DOHH2 (cell line): Measurements from ENCODE around the gene KANTR.

Experiments used
- H3F3A ChIP-seq: fragments of 200-600 bp; sonication (generic), shearing (Covaris generic); 2 replicates; pipeline ENCODE4 v1.6.0; 2016; ENCODE audit warnings: antibody characterized with exemption, mild to moderate bottlenecking; ENCODE audit not compliant: control insufficient read depth, insufficient read depth
- H3K27ac ChIP-seq: fragments of 200-600 bp; sonication (generic); 2 replicates; pipeline ENCODE4 v1.5.1; 2014; ENCODE audit warnings: low read depth, mild to moderate bottlenecking, low read length, moderate library complexity
- H3K27me3 ChIP-seq: fragments of 200-600 bp; sonication (generic); 2 replicates; pipeline ENCODE4 v1.6.1; 2014; ENCODE audit warnings: mild to moderate bottlenecking, low read length, mixed read lengths; ENCODE audit not compliant: control insufficient read depth
- H3K36me3 ChIP-seq: fragments of 200-600 bp; sonication (generic); 2 replicates; pipeline ENCODE4 v1.6.1; 2014; ENCODE audit warnings: mild to moderate bottlenecking, low read length, moderate library complexity, mixed read lengths; ENCODE audit not compliant: control insufficient read depth
- H3K4me1 ChIP-seq: fragments of 200-600 bp; sonication (generic); 2 replicates; pipeline ENCODE4 v1.6.1; 2014; ENCODE audit warnings: mild to moderate bottlenecking, low read length, mixed read lengths; ENCODE audit not compliant: control insufficient read depth
- H3K4me2 ChIP-seq: fragments of 200-600 bp; sonication (generic); 2 replicates; pipeline ENCODE4 v1.6.0; 2014; ENCODE audit warnings: mild to moderate bottlenecking, low read length, moderate library complexity
- H3K4me3 ChIP-seq: fragments of 200-600 bp; sonication (generic); 2 replicates; pipeline ENCODE4 v1.5.1; 2014; ENCODE audit warnings: mild to moderate bottlenecking, low read length, mixed read lengths
- H3K79me2 ChIP-seq: fragments of 200-600 bp; sonication (generic); 2 replicates; pipeline ENCODE4 v1.6.1; 2014; ENCODE audit warnings: mild to moderate bottlenecking, low read length, mixed read lengths; ENCODE audit not compliant: control insufficient read depth
- H3K9me2 ChIP-seq: fragments of 200-600 bp; sonication (generic); replicated peaks from 2 replicates; pipeline ENCODE4 v1.6.1; 2014; ENCODE audit warnings: mild to moderate bottlenecking, low read length, mixed read lengths; ENCODE audit not compliant: control insufficient read depth
- H3K9me3 ChIP-seq: fragments of 200-600 bp; sonication (generic); 2 replicates; pipeline ENCODE4 v1.6.1; 2014; ENCODE audit warnings: antibody characterized with exemption, low read length, mixed read lengths; ENCODE audit not compliant: control insufficient read depth, insufficient read depth
- H4K20me1 ChIP-seq: fragments of 200-600 bp; sonication (generic); 2 replicates; pipeline ENCODE4 v1.6.0; 2014; ENCODE audit warnings: low read depth, mild to moderate bottlenecking, antibody characterized with exemption, low read length, moderate library complexity; ENCODE audit not compliant: control insufficient read depth, insufficient read depth
- CTCF ChIP-seq: fragments of 200-600 bp; sonication (generic); IDR thresholded peaks from one replicate; pipeline ENCODE4 v1.5.1; 2014; ENCODE audit warnings: antibody characterized with exemption, mild to moderate bottlenecking, low read depth, low read length; ENCODE audit not compliant: poor library complexity, severe bottlenecking
- EZH2phosphoT487 ChIP-seq: fragments of 200-600 bp; sonication (generic); IDR thresholded peaks from 2 replicates; pipeline ENCODE4 v1.6.1; 2017; ENCODE audit warnings: borderline replicate concordance, mild to moderate bottlenecking, antibody characterized with exemption, low read length, moderate library complexity, mixed read lengths

Gene KANTR

GRCh38 chrX:53089925-53090324 is 4.0 kb upstream of the KANTR start:
- TF ChIP-seq EZH2phosphoT487 (no peak), CTCF (no peak)
- Histone ChIP-seq H3K4me1 (peaks cover 22% of the 10 kb centered on the region), H3K9me3 (no peaks in the 10 kb centered on the region), H3K4me3 (no peak overlapping the region), H3K79me2 (peaks cover 6% of the 10 kb centered on the region), H3K4me2 (no peak overlapping the region), H3K36me3 (peaks cover 30% of the 10 kb centered on the region), H3K27ac (no peak overlapping the region), H3F3A (peaks cover 3% of the 10 kb centered on the region; the same call in 1 of the 2 replicates), H3K27me3 (no peaks in the 10 kb centered on the region), H4K20me1 (no peaks in the 10 kb centered on the region), H3K9me2 (no peaks in the 10 kb centered on the region)

GRCh38 chrX:53091354-53091753 is 2.6 kb upstream of the KANTR start:
- Histone ChIP-seq H3K4me2 (no peak overlapping the region), H3F3A (peaks cover 3% of the 10 kb centered on the region; the same call in 1 of the 2 replicates), H3K27me3 (no peaks in the 10 kb centered on the region), H3K9me3 (no peaks in the 10 kb centered on the region), H4K20me1 (no peaks in the 10 kb centered on the region), H3K27ac (no peak overlapping the region), H3K4me1 (peaks cover 26% of the 10 kb centered on the region), H3K79me2 (peaks cover 16% of the 10 kb centered on the region), H3K36me3 (peaks cover 16% of the 10 kb centered on the region), H3K4me3 (no peak overlapping the region), H3K9me2 (no peaks in the 10 kb centered on the region)
- TF ChIP-seq EZH2phosphoT487 (no peak), CTCF (no peak)

GRCh38 chrX:53093177-53093655 is 726 bp upstream of the KANTR start:
- Histone ChIP-seq H3K79me2 (peaks cover 16% of the 10 kb centered on the region), H3K27me3 (no peaks in the 10 kb centered on the region), H3K36me3 (peaks cover 2% of the 10 kb centered on the region), H3K4me3 (peak overlapping the region; percentile 89), H3K9me2 (no peaks in the 10 kb centered on the region), H3K9me3 (no peaks in the 10 kb centered on the region), H3K27ac (peak overlapping the region; percentile 68), H4K20me1 (no peaks in the 10 kb centered on the region), H3F3A (peaks cover 3% of the 10 kb centered on the region; the same call in 1 of the 2 replicates), H3K4me1 (peaks cover 25% of the 10 kb centered on the region), H3K4me2 (peak overlapping the region; percentile 94)
- no peak for TF ChIP-seq EZH2phosphoT487
- peak; percentile 48 for TF ChIP-seq CTCF
